H1 (cell line): ENCODE data around the gene OR52I1. TPM values are rescaled to one million over a fixed set of nuclear protein-coding genes. Genes with fewer than 3 reads are reported as not detected.

Experiments used
- CTCF ChIA-PET: fragments of 300-600 bp; sonication (Branson Sonifier 250); formaldehyde crosslinking; loops from one replicate; lab custom pipeline; 2021; ENCODE audit not compliant: partially characterized antibody; lab: Charles Lee
- POLR2A ChIA-PET: fragments of 300-600 bp; sonication (Branson Sonifier 250); formaldehyde crosslinking; loops from one replicate; lab custom pipeline; 2021; ENCODE audit warnings: inconsistent platforms; ENCODE audit not compliant: partially characterized antibody; lab: Charles Lee
- DNase-seq, 2 experiments: peaks; one replicate each; pipeline versions ENCODE4 v3.0.0 to v3.0.0-alpha.2; 2010 to 2022; ENCODE audit warnings: low spot score in 2 of 2, low read depth in 1 of 2, mixed read lengths in 1 of 2
- FAIRE-seq: peaks from 2 replicates; lab custom pipeline; 2011; peaks lifted over from hg19 to GRCh38; lab: Jason Lieb, UNC
- H2AFZ ChIP-seq: 2 replicates; pipeline ENCODE4 v1.8.1; 2012; ENCODE audit warnings: low read length, inconsistent platforms
- H2AK5ac ChIP-seq: 2 replicates; pipeline ENCODE4 v1.6.1; 2013; ENCODE audit warnings: low read depth, low read length
- H2BK120ac ChIP-seq: replicated peaks from 2 replicates; pipeline ENCODE3; 2013; ENCODE audit warnings: low read depth, low read length, inconsistent platforms
- H2BK12ac ChIP-seq: 2 replicates; pipeline ENCODE4 v1.6.1; 2013; ENCODE audit warnings: low read depth, low read length
- H2BK15ac ChIP-seq: 2 replicates; pipeline ENCODE4 v1.6.1; 2013; ENCODE audit warnings: low read length
- H2BK20ac ChIP-seq: 2 replicates; pipeline ENCODE4 v1.6.1; 2013; ENCODE audit warnings: low read length
- H2BK5ac ChIP-seq: 2 replicates; pipeline ENCODE4 v1.6.1; 2013; ENCODE audit warnings: low read depth, low read length
- H3K14ac ChIP-seq: 2 replicates; pipeline ENCODE4 v1.6.1; 2013; ENCODE audit warnings: inconsistent platforms; ENCODE audit not compliant: insufficient read length
- H3K18ac ChIP-seq: 2 replicates; pipeline ENCODE4 v1.6.1; 2013; ENCODE audit warnings: low read length; ENCODE audit errors: extremely low read depth
- H3K23ac ChIP-seq: 2 replicates; pipeline ENCODE4 v1.6.1; 2013; ENCODE audit warnings: inconsistent platforms; ENCODE audit not compliant: insufficient read length
- H3K23me2 ChIP-seq: 2 replicates; pipeline ENCODE4 v1.6.1; 2013; ENCODE audit warnings: low read depth, low read length
- H3K27ac ChIP-seq: 2 replicates; pipeline ENCODE4 v1.6.1; 2011; ENCODE audit warnings: low read depth, low read length, inconsistent platforms
- H3K27me3 ChIP-seq, 4 experiments: replicated peaks in 1 of 4; 1 replicate in 1 of 4; 2 replicates in 3 of 4; pipeline versions ENCODE4 v1.6.1 to v1.8.1; 2011 to 2013; ENCODE audit warnings: low read length in 3 of 4, mild to moderate bottlenecking in 3 of 4, inconsistent platforms in 2 of 4, mixed read lengths in 2 of 4, moderate library complexity in 1 of 4; ENCODE audit not compliant: control insufficient read depth in 3 of 4, insufficient read depth in 3 of 4; ENCODE audit errors: extremely low read depth in 1 of 4
- H3K36me3 ChIP-seq, 4 experiments: 2 replicates each; pipeline versions ENCODE4 v1.6.1 to v1.8.1; 2011 to 2013; ENCODE audit warnings: mild to moderate bottlenecking in 4 of 4, low read length in 3 of 4, moderate library complexity in 2 of 4, control low read depth in 1 of 4, inconsistent platforms in 1 of 4; ENCODE audit not compliant: insufficient read depth in 4 of 4, control insufficient read depth in 2 of 4
- H3K4ac ChIP-seq: replicated peaks from 2 replicates; pipeline ENCODE3; 2013; ENCODE audit warnings: low read length, low read depth, mixed read lengths, inconsistent platforms; ENCODE audit not compliant: insufficient read length
- H3K4me1 ChIP-seq, 4 experiments: replicated peaks in 1 of 4; 1 replicate in 1 of 4; 2 replicates in 3 of 4; pipeline versions ENCODE4 v1.6.1 to v1.8.1; 2011 to 2013; ENCODE audit warnings: low read length in 3 of 4, inconsistent platforms in 2 of 4, mixed read lengths in 1 of 4; ENCODE audit not compliant: insufficient read depth in 4 of 4, control insufficient read depth in 3 of 4
- H3K4me2 ChIP-seq, 2 experiments: 2 replicates each; pipeline versions ENCODE4 v1.6.1 to v1.8.1; 2011 to 2013; ENCODE audit warnings: low read depth in 2 of 2, low read length in 2 of 2, control low read depth in 1 of 2, inconsistent platforms in 1 of 2, mild to moderate bottlenecking in 1 of 2; ENCODE audit not compliant: insufficient read depth in 1 of 2
- H3K4me3 ChIP-seq, 4 experiments: fragments of 200-600, 300-600 bp in 1 of 4; sonication (generic), shearing (Covaris generic), sonication (Bioruptor Twin) in 1 of 4; 2 replicates each; pipeline versions ENCODE4 v1.5.1 to v1.8.1; 2011 to 2016; ENCODE audit warnings: low read length in 4 of 4, low read depth in 3 of 4, control low read depth in 2 of 4, inconsistent platforms in 2 of 4, mild to moderate bottlenecking in 2 of 4, mixed read lengths in 1 of 4, moderate library complexity in 1 of 4; ENCODE audit not compliant: insufficient read depth in 2 of 4; ENCODE audit errors: extremely low read depth in 1 of 4
- H3K56ac ChIP-seq: replicated peaks from 2 replicates; pipeline ENCODE3; 2013; ENCODE audit warnings: low read depth, mild to moderate bottlenecking, mixed read lengths, low read length, inconsistent platforms; ENCODE audit not compliant: insufficient read length
- H3K79me1 ChIP-seq: 2 replicates; pipeline ENCODE4 v1.6.1; 2013; ENCODE audit warnings: low read depth, low read length, control low read depth
- H3K79me2 ChIP-seq, 2 experiments: 2 replicates each; pipeline versions ENCODE4 v1.6.1 to v1.8.1; 2012 to 2013; ENCODE audit warnings: low read length in 2 of 2, mild to moderate bottlenecking in 2 of 2, inconsistent platforms in 1 of 2; ENCODE audit not compliant: insufficient read depth in 2 of 2, control insufficient read depth in 1 of 2
- H3K9ac ChIP-seq, 4 experiments: replicated peaks in 1 of 4; 1 replicate in 1 of 4; 2 replicates in 3 of 4; pipeline versions ENCODE4 v1.6.1 to v1.8.1; 2011 to 2013; ENCODE audit warnings: low read depth in 3 of 4, low read length in 3 of 4, control low read depth in 2 of 4, mild to moderate bottlenecking in 2 of 4, moderate library complexity in 2 of 4, inconsistent platforms in 1 of 4; ENCODE audit errors: extremely low read depth in 1 of 4
- H3K9me3 ChIP-seq, 2 experiments: 2 replicates each; pipeline versions ENCODE4 v1.6.1 to v1.8.1; 2012 to 2013; ENCODE audit warnings: mild to moderate bottlenecking in 2 of 2, moderate library complexity in 2 of 2, control low read depth in 1 of 2, inconsistent platforms in 1 of 2, low read depth in 1 of 2, low read length in 1 of 2, mixed read lengths in 1 of 2; ENCODE audit not compliant: insufficient read depth in 2 of 2
- H4K20me1 ChIP-seq, 2 experiments: replicated peaks in 1 of 2; 2 replicates each; pipeline versions ENCODE3 to v1.8.1; 2011 to 2013; ENCODE audit warnings: inconsistent platforms in 2 of 2, low read length in 2 of 2, mild to moderate bottlenecking in 1 of 2; ENCODE audit not compliant: insufficient read depth in 2 of 2, control insufficient read depth in 1 of 2
- H4K5ac ChIP-seq: 2 replicates; pipeline ENCODE4 v1.6.1; 2013; ENCODE audit warnings: low read length, low read depth, mixed read lengths, inconsistent platforms; ENCODE audit not compliant: insufficient read length
- H4K8ac ChIP-seq: 2 replicates; pipeline ENCODE4 v1.8.0; 2013; ENCODE audit warnings: mild to moderate bottlenecking, moderate library complexity, low read length, inconsistent platforms; ENCODE audit not compliant: insufficient read depth; ENCODE audit errors: extremely low read depth
- H4K91ac ChIP-seq: replicated peaks from 2 replicates; pipeline ENCODE3; 2013; ENCODE audit warnings: low read length, mixed read lengths, inconsistent platforms; ENCODE audit not compliant: insufficient read length
- CREB1 ChIP-seq: IDR thresholded peaks from 2 replicates; pipeline ENCODE4 v1.6.1; 2012; ENCODE audit warnings: inconsistent platforms
- KDM1A ChIP-seq: fragments of 200-600, 300-600 bp; sonication (generic); IDR thresholded peaks from 2 replicates; pipeline ENCODE4 v1.7.1; 2016; ENCODE audit warnings: mild to moderate bottlenecking, low read length, borderline replicate concordance
- KDM5A ChIP-seq: fragments of 200-600 bp; IDR thresholded peaks from 2 replicates; pipeline ENCODE4 v1.7.1; 2012; ENCODE audit warnings: mild to moderate bottlenecking, low read length, inconsistent platforms, mixed read lengths
- RNF2 ChIP-seq: fragments of 200-900, 300-1000 bp; sonication (generic); IDR thresholded peaks from 2 replicates; pipeline ENCODE4 v1.7.1; 2016; ENCODE audit warnings: borderline replicate concordance, low read depth, mild to moderate bottlenecking, antibody characterized with exemption, low read length; ENCODE audit not compliant: poor library complexity, severe bottlenecking; ENCODE audit errors: missing control alignments
- TAF1 ChIP-seq: IDR thresholded peaks from 2 replicates; pipeline ENCODE4 v1.6.1; 2011; ENCODE audit warnings: mild to moderate bottlenecking, low read depth, low read length
- TBP ChIP-seq: IDR thresholded peaks from 2 replicates; pipeline ENCODE4 v1.6.1; 2011; ENCODE audit warnings: low read depth, low read length, improper control_type of control experiment
- WGBS, 2 experiments: shearing (Covaris generic) in 1 of 2; methylation state at CpG; one replicate each; pipeline versions ENCODE4 v1.1.6 to v1.1.7; 2013 to 2015; ENCODE audit warnings: low lambda C conversion rate in 2 of 2, mixed read lengths in 2 of 2, inconsistent platforms in 1 of 2, low coverage in 1 of 2, missing lambda C conversion rate in 1 of 2; ENCODE audit not compliant: insufficient replicate concordance in 2 of 2, insufficient coverage in 1 of 2, insufficient read length in 1 of 2; ENCODE audit errors: extremely low coverage in 1 of 2, missing lambda C conversion rate in 1 of 2; 5-methylcytosine and 5-hydroxymethylcytosine counted together
- long read RNA-seq, 2 experiments: library from RNA in 1 of 2; library from capped mRNA in 1 of 2; stranded (forward); transcript quantifications; one replicate each; pipeline ENCODE4 v2.0.0, GENCODE V29; 2021; ENCODE audit warnings: inconsistent platforms in 1 of 2
- polyA minus RNA-seq, 3 experiments: library from RNA; depleted of rRNA, polyadenylated mRNA; stranded (reverse); fragments of >200 nt; gene quantifications; 1 replicate in 2 of 3; 2 replicates in 1 of 3; pipeline ENCODE4 v1.2.3, GENCODE V29; 2011
- polyA plus RNA-seq, 7 experiments: library from polyadenylated mRNA; depleted of rRNA in 3 of 7; stranded (reverse) in 5 of 7; unstranded in 2 of 7; fragments of >200 nt in 5 of 7; fragments of 200-250 nt in 2 of 7; gene quantifications; 1 replicate in 5 of 7; 2 replicates in 1 of 7; 4 replicates in 1 of 7; pipeline versions ENCODE4 v1.2.1 to v1.2.3, GENCODE V29; 2011 to 2013; ENCODE audit warnings: missing spikeins in 2 of 7, mixed read lengths in 2 of 7
- total RNA-seq: library from RNA; stranded (reverse); fragmentation: NEBNext Ultra II Directional; extraction: Animal tissue kit (Norgen Biotek cat#: 25700); gene quantifications from 2 replicates; pipeline ENCODE4 v1.2.1, GENCODE V29; 2021
- TF ChIP-seq, protein P1 (sequence below), 3 experiments: IDR thresholded peaks; 1 replicate in 2 of 3; 2 replicates in 1 of 3; pipeline versions ENCODE4 v1.5.1 to v1.6.1; 2011; ENCODE audit warnings: low read length in 3 of 3, mild to moderate bottlenecking in 3 of 3, inconsistent platforms in 2 of 3, low read depth in 1 of 3, moderate library complexity in 1 of 3; ENCODE audit not compliant: insufficient read depth in 1 of 3; ENCODE audit errors: control extremely low read depth in 1 of 3

Gene OR52I1
- not detected in 2 replicates for total RNA-seq
- polyA plus RNA-seq (2011; rRNA removed) = not detected in 2 replicates
- not detected for polyA plus RNA-seq (2011; cell fraction: cytosol; rRNA removed)
- polyA plus RNA-seq (2011; cell fraction: nucleus; rRNA removed) = not detected
- not detected in 4 replicates for polyA plus RNA-seq (2012, experiment 1 of 2)
- not detected for polyA plus RNA-seq (2012, experiment 2 of 2)
- polyA plus RNA-seq (2013, experiment 1 of 2) = not detected
- not detected for polyA plus RNA-seq (2013, experiment 2 of 2)
- not detected in 2 replicates for polyA minus RNA-seq (2011; rRNA and poly(A)+ RNA removed)
- not detected for polyA minus RNA-seq (2011; cell fraction: cytosol; rRNA and poly(A)+ RNA removed)
- not detected for polyA minus RNA-seq (2011; cell fraction: nucleus; rRNA and poly(A)+ RNA removed)
- long read RNA-seq, experiment 1 = 0 reads
- long read RNA-seq, experiment 2 = 0 reads

DNA sequence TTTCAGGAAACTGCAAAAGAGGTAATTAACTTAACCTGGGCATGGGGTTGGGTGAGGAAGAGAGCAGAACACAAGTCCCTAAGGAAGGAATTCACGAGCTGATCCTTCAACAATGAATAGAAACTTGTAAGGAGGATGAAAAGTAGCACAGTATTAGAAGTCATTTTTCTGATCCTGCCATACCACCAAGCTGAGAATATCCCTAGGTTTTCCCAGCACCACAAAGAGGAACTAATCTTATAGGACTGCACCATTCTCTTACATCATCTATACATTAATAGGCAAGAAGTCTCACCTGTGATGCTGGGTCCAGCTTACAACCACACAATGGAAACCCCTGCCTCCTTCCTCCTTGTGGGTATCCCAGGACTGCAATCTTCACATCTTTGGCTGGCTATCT is at the start of gene OR52I1:
Gene OR52I1, plus strand, starts transcription at position 301 of the 400 bp plus-strand sequence. Its CDS starts 0 bp downstream, at position 301.
- no peaks in the 10 kb centered on the region for H3K79me1 ChIP-seq
- no peak within 1 kb of the TSS for H2BK20ac ChIP-seq
- H2BK120ac ChIP-seq = no peak within 1 kb of the TSS
- no peak within 1 kb of the TSS for H3K4me2 ChIP-seq
- H3K27me3 ChIP-seq = no peaks in the 10 kb centered on the region
- no peaks in the 10 kb centered on the region for H3K4me1 ChIP-seq
- H4K8ac ChIP-seq = no peak within 1 kb of the TSS
- no peak within 1 kb of the TSS for H3K4ac ChIP-seq
- H3K4me3 ChIP-seq = no peak within 1 kb of the TSS
- H3K9me3 ChIP-seq = no peaks in the 10 kb centered on the region
- no peak within 1 kb of the TSS for H2BK15ac ChIP-seq
- no peak within 1 kb of the TSS for H3K9ac ChIP-seq
- FAIRE-seq = no peak
- H3K27ac ChIP-seq = no peak within 1 kb of the TSS
- H3K36me3 ChIP-seq = no peaks in the 10 kb centered on the region; a peak in 1 of 8 replicates
- no peak within 1 kb of the TSS for H3K56ac ChIP-seq
- POLR2A ChIA-PET = interaction anchor here (1.4 kb wide), 1 partner anchor 10 kb away, joined by 3 read pairs; no protein-coding TSS in a partner anchor
- H3K23ac ChIP-seq = no peak within 1 kb of the TSS
- no peaks in the 10 kb centered on the region for H3K79me2 ChIP-seq
- H3K14ac ChIP-seq = no peak within 1 kb of the TSS
- no peak for DNase-seq
- no peak within 1 kb of the TSS for H2BK5ac ChIP-seq
- H2AFZ ChIP-seq = no peak within 1 kb of the TSS
- no peaks in the 10 kb centered on the region for H4K20me1 ChIP-seq
- CTCF ChIA-PET = no interaction called here
- 75% methylated on average over 1 of the region's 1 CpG; no CpG with 5 or more reads in 1 of the 2 experiments for WGBS, 2 experiments
- H2BK12ac ChIP-seq = no peak within 1 kb of the TSS
- TF ChIP-seq KDM5A (no peak), KDM1A (no peak), RNF2 (no peak), TAF1 (no peak), CREB1 (no peak), TBP (no peak)
- TF ChIP-seq, protein P1, sequence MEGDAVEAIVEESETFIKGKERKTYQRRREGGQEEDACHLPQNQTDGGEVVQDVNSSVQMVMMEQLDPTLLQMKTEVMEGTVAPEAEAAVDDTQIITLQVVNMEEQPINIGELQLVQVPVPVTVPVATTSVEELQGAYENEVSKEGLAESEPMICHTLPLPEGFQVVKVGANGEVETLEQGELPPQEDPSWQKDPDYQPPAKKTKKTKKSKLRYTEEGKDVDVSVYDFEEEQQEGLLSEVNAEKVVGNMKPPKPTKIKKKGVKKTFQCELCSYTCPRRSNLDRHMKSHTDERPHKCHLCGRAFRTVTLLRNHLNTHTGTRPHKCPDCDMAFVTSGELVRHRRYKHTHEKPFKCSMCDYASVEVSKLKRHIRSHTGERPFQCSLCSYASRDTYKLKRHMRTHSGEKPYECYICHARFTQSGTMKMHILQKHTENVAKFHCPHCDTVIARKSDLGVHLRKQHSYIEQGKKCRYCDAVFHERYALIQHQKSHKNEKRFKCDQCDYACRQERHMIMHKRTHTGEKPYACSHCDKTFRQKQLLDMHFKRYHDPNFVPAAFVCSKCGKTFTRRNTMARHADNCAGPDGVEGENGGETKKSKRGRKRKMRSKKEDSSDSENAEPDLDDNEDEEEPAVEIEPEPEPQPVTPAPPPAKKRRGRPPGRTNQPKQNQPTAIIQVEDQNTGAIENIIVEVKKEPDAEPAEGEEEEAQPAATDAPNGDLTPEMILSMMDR (IDR thresholded peaks at IDR 0.05; ENCODE audit: control extremely low read depth in 1 of 3, insufficient read depth in 1 of 3, low read depth in 1 of 3, low read length in 3 of 3) = no peak
- no peak within 1 kb of the TSS for H2AK5ac ChIP-seq
- no peak within 1 kb of the TSS for H4K5ac ChIP-seq
- no peak within 1 kb of the TSS for H4K91ac ChIP-seq
- H3K23me2 ChIP-seq = no peaks in the 10 kb centered on the region; the same call in 1 of the 2 replicates
- no peak within 1 kb of the TSS for H3K18ac ChIP-seq
